Measurements from ENCODE around the gene CAMKMT. TPM values are rescaled to one million over a fixed set of nuclear protein-coding genes. Genes with fewer than 3 reads are reported as not detected.

The CAMKMT gene
- total and polyA plus RNA-seq, 9 of the 15 experiments (the other 6 are each of a cell fraction or from before 2014, with no cell fraction given), result 1.6 to 15.3 (median 7.4) TPM

DNA sequence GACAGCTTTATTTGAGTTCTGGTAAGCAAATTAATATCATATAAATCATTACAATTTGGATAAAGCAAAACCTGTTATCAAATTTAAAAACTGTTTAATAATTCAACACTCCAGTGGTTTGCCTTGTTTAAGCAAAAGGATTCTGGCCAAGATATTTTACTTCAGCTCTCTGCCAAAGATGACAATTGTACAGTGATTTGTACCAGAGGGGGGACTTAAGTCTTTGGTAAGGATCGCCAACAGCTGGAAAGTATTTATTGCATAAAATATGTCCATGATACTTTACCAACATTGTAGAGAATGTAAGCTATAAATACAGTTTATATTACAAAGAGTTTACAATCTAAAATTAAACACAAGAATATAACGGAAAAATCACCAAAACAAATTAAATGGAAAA lies 14.2 kb upstream of the CAMKMT start:
- in situ Hi-C loops (cut with MboI), result no loop called here
- Histone ChIP-seq H3K9me1 (ENCODE audit: control insufficient read depth, insufficient read depth, low read length) (no peaks in the 10 kb centered on the region), H2AFZ (ENCODE audit: low read depth, low read length) (no peak overlapping the region), H3K4me1 (replicated peaks in 1 of 2; ENCODE audit: control insufficient read depth in 2 of 2, insufficient read depth in 2 of 2, low read length in 2 of 2) (no peaks in the 10 kb centered on the region), H3K27ac (ENCODE audit: extremely low read depth, low read depth, low read length) (no peak overlapping the region), H3K4me2 (ENCODE audit: insufficient read depth, low read length) (no peak overlapping the region), H3K79me2 (ENCODE audit: control insufficient read depth, insufficient read depth, low read length) (no peaks in the 10 kb centered on the region), H3K4me3 (no peak overlapping the region), H3K9ac (ENCODE audit: insufficient read depth in 1 of 2, low read depth in 2 of 2, low read length in 2 of 2) (no peak overlapping the region), H3K9me3 (replicated peaks; ENCODE audit: control insufficient read depth, insufficient read depth, low read depth, low read length) (no peaks in the 10 kb centered on the region), H4K20me1 (replicated peaks; ENCODE audit: control insufficient read depth, insufficient read depth, low read length) (no peaks in the 10 kb centered on the region), H3K27me3 (ENCODE audit: control insufficient read depth in 2 of 2, insufficient read depth in 2 of 2, low read length in 2 of 2) (no peaks in the 10 kb centered on the region), H3K36me3 (ENCODE audit: control insufficient read depth, insufficient read depth, low read length) (peaks cover 21% of the 10 kb centered on the region; the same call in 2 of the 3 replicates)
- no peak for TF ChIP-seq HMGN3 (IDR thresholded peaks at IDR 0.05; ENCODE audit: borderline replicate concordance, extremely low read depth, insufficient read length, low read depth, low read length)
- no peak for TF ChIP-seq SIN3A (IDR thresholded peaks at IDR 0.05; ENCODE audit: borderline replicate concordance in 2 of 2, control insufficient read depth in 1 of 2, low read depth in 2 of 2, low read length in 2 of 2)
- no peak for TF ChIP-seq CCNT2 (IDR thresholded peaks at IDR 0.05; ENCODE audit: borderline replicate concordance, extremely low read depth, insufficient read length, low read depth, low read length)
- TF ChIP-seq ATF1 (CRISPR knock-in tag; IDR thresholded peaks at IDR 0.05), result no peak
- TF ChIP-seq ATF1 (tag; IDR thresholded peaks at IDR 0.05), result no peak
- TF ChIP-seq POLR3G (IDR thresholded peaks at IDR 0.05; ENCODE audit: extremely low read depth, insufficient read length, insufficient replicate concordance), result no peak
- ChIA-PET POLR2A (interaction anchor here (0.6 to 4.0 kb wide), 5 partner anchors 9 to 742 kb away, joined by 3 to 40 read pairs (median 3); partner anchors contain the start of genes CAMKMT and PREPL), CTCF (ENCODE audit: low intra/inter-chr PET ratio) (no interaction called here)
- no TSS peak for BruUV-seq (replicated peaks)
- ATAC-seq, result no peak
- intact Hi-C loops (cut with micrococcal nuclease), result no loop called here
- 85% methylated on average over 2 of the region's 2 CpGs for WGBS (ENCODE audit: insufficient coverage, low coverage, missing lambda C conversion rate)
- no peak for DNase-seq (ENCODE audit: extremely low read depth in 1 of 4, low spot score in 3 of 4)
- FAIRE-seq, result no peak
